ENCODE measurements around the gene SMIM35. TPM values are rescaled to one million over a fixed set of nuclear protein-coding genes. Genes with fewer than 3 reads are reported as not detected.

SMIM35 gene
- total and polyA plus RNA-seq, 2 donors (not counting 1 experiment from before 2014, with no cell fraction given) = not detected

DNA sequence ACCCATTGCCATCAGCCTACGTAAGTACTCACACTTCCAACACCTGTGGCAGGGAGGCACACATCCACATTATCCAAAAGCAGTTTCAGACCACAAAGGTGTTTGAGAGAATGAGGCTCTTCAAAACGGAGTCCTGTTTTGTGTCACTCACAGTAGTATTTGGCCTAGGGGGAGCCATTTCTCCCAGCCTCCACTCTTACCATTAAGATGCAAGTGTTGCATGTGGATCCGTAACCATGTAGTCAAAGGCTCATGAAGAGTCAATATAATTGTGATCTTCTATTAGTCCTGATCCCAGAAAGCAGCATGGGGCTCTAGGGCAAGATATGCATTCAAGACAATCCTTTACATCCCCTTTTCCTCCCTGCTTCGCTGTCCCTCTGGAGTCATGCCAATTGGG, 59.1 kb downstream of the SMIM35 start:
- Histone ChIP-seq H3K4me3 (replicated peaks in 1 of 4; ENCODE audit: control extremely low read depth in 1 of 4, insufficient read depth in 1 of 4, low read depth in 3 of 4, low read length in 4 of 4) (no peak overlapping the region), H3K9me3 (ENCODE audit: control insufficient read depth, insufficient read depth, low read depth, low read length) (no peaks in the 10 kb centered on the region), H3K27ac (ENCODE audit: insufficient read depth, low read length) (no peak overlapping the region), H3K27me3 (ENCODE audit: control insufficient read depth, insufficient read depth, low read length) (no peaks in the 10 kb centered on the region), H2AFZ (ENCODE audit: low read length) (no peak overlapping the region), H3K4me1 (ENCODE audit: control insufficient read depth, extremely low read depth, insufficient read depth, low read length) (no peaks in the 10 kb centered on the region), H3K4me2 (ENCODE audit: extremely low read depth, insufficient read depth, low read length) (no peak overlapping the region), H3K36me3 (ENCODE audit: control insufficient read depth, insufficient read depth, low read length) (no peaks in the 10 kb centered on the region), H3K9ac (ENCODE audit: insufficient read depth, low read length) (no peak overlapping the region), H4K20me1 (ENCODE audit: control insufficient read depth, extremely low read depth, insufficient read depth, low read length) (no peaks in the 10 kb centered on the region), H3K79me2 (ENCODE audit: control insufficient read depth, insufficient read depth, low read length) (no peaks in the 10 kb centered on the region)
- DNase-seq (ENCODE audit: low read depth in 2 of 2) = no peak
- TF ChIP-seq, protein P1, sequence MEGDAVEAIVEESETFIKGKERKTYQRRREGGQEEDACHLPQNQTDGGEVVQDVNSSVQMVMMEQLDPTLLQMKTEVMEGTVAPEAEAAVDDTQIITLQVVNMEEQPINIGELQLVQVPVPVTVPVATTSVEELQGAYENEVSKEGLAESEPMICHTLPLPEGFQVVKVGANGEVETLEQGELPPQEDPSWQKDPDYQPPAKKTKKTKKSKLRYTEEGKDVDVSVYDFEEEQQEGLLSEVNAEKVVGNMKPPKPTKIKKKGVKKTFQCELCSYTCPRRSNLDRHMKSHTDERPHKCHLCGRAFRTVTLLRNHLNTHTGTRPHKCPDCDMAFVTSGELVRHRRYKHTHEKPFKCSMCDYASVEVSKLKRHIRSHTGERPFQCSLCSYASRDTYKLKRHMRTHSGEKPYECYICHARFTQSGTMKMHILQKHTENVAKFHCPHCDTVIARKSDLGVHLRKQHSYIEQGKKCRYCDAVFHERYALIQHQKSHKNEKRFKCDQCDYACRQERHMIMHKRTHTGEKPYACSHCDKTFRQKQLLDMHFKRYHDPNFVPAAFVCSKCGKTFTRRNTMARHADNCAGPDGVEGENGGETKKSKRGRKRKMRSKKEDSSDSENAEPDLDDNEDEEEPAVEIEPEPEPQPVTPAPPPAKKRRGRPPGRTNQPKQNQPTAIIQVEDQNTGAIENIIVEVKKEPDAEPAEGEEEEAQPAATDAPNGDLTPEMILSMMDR (conservative IDR thresholded peaks at IDR 0.05 in 1 of 2, IDR thresholded peaks at IDR 0.05 in 1 of 2; ENCODE audit: low read depth in 1 of 2, low read length in 2 of 2) = no peak
- no peak for TF ChIP-seq EZH2 (IDR thresholded peaks at IDR 0.05; ENCODE audit: low read length, missing control alignments)

DNA sequence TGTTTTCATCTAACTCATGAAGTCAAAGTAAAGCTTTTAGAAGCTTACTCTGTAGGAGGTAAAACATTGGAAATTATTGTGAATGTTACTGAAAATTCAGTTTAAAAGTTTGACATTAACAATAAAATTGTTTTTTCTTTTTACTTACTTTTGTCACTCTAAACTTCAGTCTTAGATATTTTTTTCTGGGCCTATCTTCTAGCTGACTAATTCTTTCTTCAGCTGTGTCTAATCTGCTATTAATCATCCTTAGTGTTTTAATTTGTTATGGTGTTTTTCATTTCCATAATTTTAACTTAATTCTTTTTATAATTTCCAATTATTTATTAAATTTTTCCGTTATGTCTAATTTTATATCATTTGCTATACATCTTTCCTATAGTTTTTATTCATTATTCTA, 65.6 kb downstream of the SMIM35 start:
- H3K9ac ChIP-seq (ENCODE audit: insufficient read depth, low read length) = no peak overlapping the region
- no peak overlapping the region for H3K4me3 ChIP-seq (replicated peaks in 1 of 4; ENCODE audit: control extremely low read depth in 1 of 4, insufficient read depth in 1 of 4, low read depth in 3 of 4, low read length in 4 of 4)
- no peaks in the 10 kb centered on the region for H3K9me3 ChIP-seq (ENCODE audit: control insufficient read depth, insufficient read depth, low read depth, low read length)
- H2AFZ ChIP-seq (ENCODE audit: low read length) = no peak overlapping the region
- H3K79me2 ChIP-seq (ENCODE audit: control insufficient read depth, insufficient read depth, low read length) = no peaks in the 10 kb centered on the region
- no peak for DNase-seq (ENCODE audit: low read depth in 2 of 2)
- H4K20me1 ChIP-seq (ENCODE audit: control insufficient read depth, extremely low read depth, insufficient read depth, low read length) = no peaks in the 10 kb centered on the region
- H3K4me1 ChIP-seq (ENCODE audit: control insufficient read depth, extremely low read depth, insufficient read depth, low read length) = no peaks in the 10 kb centered on the region
- no peaks in the 10 kb centered on the region for H3K27me3 ChIP-seq (ENCODE audit: control insufficient read depth, insufficient read depth, low read length)
- H3K4me2 ChIP-seq (ENCODE audit: extremely low read depth, insufficient read depth, low read length) = no peak overlapping the region
- H3K27ac ChIP-seq (ENCODE audit: insufficient read depth, low read length) = no peak overlapping the region
- TF ChIP-seq, protein P1 (conservative IDR thresholded peaks at IDR 0.05 in 1 of 2, IDR thresholded peaks at IDR 0.05 in 1 of 2; ENCODE audit: low read depth in 1 of 2, low read length in 2 of 2) = no peak
- no peak for TF ChIP-seq EZH2 (IDR thresholded peaks at IDR 0.05; ENCODE audit: low read length, missing control alignments)
- no peaks in the 10 kb centered on the region for H3K36me3 ChIP-seq (ENCODE audit: control insufficient read depth, insufficient read depth, low read length)

DNA sequence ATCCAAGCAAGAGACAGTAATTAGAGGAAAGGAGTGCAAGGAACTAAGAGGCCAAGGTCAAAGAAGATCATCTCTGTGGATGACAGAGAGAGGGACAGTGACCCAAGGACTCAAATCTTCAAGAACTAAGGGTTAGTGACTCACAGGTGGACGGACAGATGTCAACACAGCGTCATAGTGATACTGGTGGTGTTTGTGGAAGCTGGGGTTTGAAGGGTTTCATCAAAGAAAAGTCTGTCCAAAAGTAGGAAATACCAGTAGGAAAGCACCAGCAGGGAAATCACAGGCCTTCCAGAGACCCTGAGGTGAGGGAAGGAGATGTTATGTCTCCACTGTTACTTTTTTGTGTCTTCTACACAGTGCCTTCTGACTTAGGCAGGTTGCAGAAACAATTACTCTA, 68.4 kb downstream of the SMIM35 start:
- DNase-seq (ENCODE audit: low read depth in 2 of 2) = no peak
- Histone ChIP-seq H2AFZ (ENCODE audit: low read length) (no peak overlapping the region), H4K20me1 (ENCODE audit: control insufficient read depth, extremely low read depth, insufficient read depth, low read length) (no peaks in the 10 kb centered on the region), H3K27ac (ENCODE audit: insufficient read depth, low read length) (no peak overlapping the region), H3K27me3 (ENCODE audit: control insufficient read depth, insufficient read depth, low read length) (no peaks in the 10 kb centered on the region), H3K4me2 (ENCODE audit: extremely low read depth, insufficient read depth, low read length) (no peak overlapping the region), H3K9ac (ENCODE audit: insufficient read depth, low read length) (no peak overlapping the region), H3K79me2 (ENCODE audit: control insufficient read depth, insufficient read depth, low read length) (no peaks in the 10 kb centered on the region), H3K36me3 (ENCODE audit: control insufficient read depth, insufficient read depth, low read length) (no peaks in the 10 kb centered on the region), H3K4me1 (ENCODE audit: control insufficient read depth, extremely low read depth, insufficient read depth, low read length) (no peaks in the 10 kb centered on the region), H3K4me3 (replicated peaks in 1 of 4; ENCODE audit: control extremely low read depth in 1 of 4, insufficient read depth in 1 of 4, low read depth in 3 of 4, low read length in 4 of 4) (no peak overlapping the region), H3K9me3 (ENCODE audit: control insufficient read depth, insufficient read depth, low read depth, low read length) (no peaks in the 10 kb centered on the region)
- TF ChIP-seq EZH2 (IDR thresholded peaks at IDR 0.05; ENCODE audit: low read length, missing control alignments) = no peak
- TF ChIP-seq, protein P1 (conservative IDR thresholded peaks at IDR 0.05 in 1 of 2, IDR thresholded peaks at IDR 0.05 in 1 of 2; ENCODE audit: low read depth in 1 of 2, low read length in 2 of 2) = no peak
